Prostate gland (tissue), 2 donors: ENCODE measurements around the gene CFAP97D1.

Experiments
- POLR2A ChIP-seq: fragments of 450-650 bp; IDR thresholded peaks from one replicate; pipeline ENCODE4 v1.6.1; 2016; ENCODE audit warnings: antibody characterized with exemption, mild to moderate bottlenecking
- POLR2AphosphoS5 ChIP-seq: sonication (generic); formaldehyde crosslinking; IDR thresholded peaks from one replicate; pipeline ENCODE4 v1.6.1; 2017; ENCODE audit warnings: antibody characterized with exemption
- TF ChIP-seq, protein P1 (sequence below), 4 experiments: fragments of 200-600 bp in 2 of 4; fragments of 450-650 bp in 2 of 4; sonication (generic) in 2 of 4; IDR thresholded peaks; 1 replicate in 3 of 4; 2 replicates in 1 of 4; pipeline ENCODE4 v1.5.1; 2016 to 2019; ENCODE audit warnings: antibody characterized with exemption in 4 of 4, mild to moderate bottlenecking in 2 of 4, moderate library complexity in 2 of 4

DNA sequence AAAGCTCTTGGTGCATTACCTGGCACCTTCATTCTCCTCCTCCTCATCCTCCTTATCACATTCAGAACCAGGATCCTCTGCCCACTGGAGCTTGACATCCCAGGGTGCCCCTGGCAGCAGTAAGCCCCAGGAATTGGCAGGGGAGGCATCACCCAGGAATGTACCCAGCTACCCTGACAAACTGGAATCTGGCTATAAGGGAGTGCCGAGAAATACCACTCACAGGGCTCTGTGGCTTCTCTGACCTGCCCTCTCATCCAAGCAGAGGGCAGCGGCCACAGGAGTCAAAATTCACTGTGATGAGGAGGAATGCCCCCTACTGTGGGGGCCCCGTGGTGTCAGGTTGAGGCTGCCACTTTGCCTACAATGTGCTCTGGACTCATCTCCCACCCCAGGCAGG is 33.2 kb downstream of the CFAP97D1 start:
- TF ChIP-seq POLR2A (no peak), POLR2AphosphoS5 (no peak)
- TF ChIP-seq, protein P1, sequence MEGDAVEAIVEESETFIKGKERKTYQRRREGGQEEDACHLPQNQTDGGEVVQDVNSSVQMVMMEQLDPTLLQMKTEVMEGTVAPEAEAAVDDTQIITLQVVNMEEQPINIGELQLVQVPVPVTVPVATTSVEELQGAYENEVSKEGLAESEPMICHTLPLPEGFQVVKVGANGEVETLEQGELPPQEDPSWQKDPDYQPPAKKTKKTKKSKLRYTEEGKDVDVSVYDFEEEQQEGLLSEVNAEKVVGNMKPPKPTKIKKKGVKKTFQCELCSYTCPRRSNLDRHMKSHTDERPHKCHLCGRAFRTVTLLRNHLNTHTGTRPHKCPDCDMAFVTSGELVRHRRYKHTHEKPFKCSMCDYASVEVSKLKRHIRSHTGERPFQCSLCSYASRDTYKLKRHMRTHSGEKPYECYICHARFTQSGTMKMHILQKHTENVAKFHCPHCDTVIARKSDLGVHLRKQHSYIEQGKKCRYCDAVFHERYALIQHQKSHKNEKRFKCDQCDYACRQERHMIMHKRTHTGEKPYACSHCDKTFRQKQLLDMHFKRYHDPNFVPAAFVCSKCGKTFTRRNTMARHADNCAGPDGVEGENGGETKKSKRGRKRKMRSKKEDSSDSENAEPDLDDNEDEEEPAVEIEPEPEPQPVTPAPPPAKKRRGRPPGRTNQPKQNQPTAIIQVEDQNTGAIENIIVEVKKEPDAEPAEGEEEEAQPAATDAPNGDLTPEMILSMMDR (IDR thresholded peaks at IDR 0.05), result no peak
